Stimulated activated CD4-positive, alpha-beta T cell treated with anti-CD3 and anti-CD28 coated beads, Interleukin-15, amount 100 ng/mL, for 24 hours (primary cell): Measurements from ENCODE around the gene KRT15.

Experiments used
- DNase-seq: peaks from one replicate; pipeline ENCODE4 v3.0.0-alpha.2; 2020

Gene KRT15

DNA sequence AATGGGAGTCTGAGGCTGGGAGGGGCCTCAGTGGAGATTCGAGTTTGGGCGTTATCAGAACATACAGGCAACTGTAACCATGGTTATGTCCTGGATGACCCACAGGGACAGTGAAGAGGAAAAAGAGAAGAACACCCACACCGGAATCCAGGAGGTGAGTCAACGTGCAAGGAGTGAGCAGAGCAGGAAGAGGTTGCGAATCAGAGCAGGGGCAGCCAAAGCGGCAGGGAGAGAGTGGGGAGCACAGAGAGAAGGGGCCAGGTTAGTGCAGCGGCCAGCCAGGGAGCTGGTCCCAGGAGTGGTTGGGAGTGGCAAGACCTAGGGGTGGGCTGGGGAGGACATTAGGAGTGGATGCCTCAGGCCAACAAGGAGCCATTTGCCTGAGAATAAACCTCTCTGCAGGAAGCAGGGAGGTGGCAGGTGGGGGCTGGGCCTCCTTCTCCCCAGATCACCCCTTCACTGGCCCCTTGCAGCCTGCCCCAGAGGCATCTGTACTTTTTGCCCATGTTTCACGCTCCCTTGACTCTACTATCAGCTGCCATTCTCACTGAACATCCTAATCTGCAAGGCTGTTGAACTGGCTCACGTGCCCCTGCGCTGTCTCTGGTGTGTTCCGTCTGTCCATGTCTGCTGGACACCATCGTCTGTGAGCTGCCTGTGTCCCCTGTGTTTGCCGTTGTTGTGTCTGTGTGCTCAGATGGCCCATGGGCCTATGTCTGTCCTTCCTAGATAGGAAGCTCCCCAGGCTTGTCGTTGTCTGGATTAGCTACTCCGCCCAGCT is 18.4 kb downstream of the KRT15 start:
- no peak for DNase-seq

DNA sequence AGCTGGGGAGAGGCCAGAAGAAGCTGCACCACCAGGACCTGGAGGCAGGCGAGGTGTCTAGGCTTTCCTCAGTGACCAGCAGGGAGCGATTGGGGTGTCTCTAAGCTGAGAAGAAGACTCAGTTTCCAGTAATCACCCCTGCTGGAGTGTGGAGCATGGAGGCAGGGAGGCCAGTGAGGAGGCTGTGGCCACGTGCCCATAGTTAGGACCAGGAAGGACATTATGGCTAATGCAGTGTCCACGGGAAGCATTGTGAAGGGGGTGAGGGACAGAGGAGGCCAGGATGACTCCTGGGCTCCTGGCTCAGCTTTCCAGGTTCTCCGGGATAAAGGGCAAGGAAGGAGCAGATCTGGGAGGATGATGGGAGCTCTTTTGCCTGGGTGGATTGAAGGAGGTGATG is 19.0 kb downstream of the KRT15 start:
- no peak for DNase-seq

DNA sequence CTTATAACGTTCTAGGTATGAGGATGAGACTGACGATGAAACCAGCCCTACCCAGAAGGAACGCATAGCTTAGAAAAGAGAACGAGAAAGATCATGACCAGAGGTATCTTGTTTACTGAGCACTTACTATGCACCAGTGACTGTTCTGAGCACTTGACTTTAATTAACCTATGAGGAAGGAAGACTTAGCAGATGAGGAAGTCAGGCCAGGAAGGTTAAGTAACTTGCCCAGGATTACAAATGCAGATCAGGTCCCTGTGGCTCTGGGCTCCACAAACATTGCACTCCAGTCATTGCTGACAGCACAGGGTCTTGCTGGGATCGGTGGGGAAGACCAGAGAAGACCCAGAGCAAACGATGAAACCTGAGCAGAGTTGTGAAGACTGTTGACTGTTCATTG is 20.4 kb downstream of the KRT15 start:
- DNase-seq = no peak

DNA sequence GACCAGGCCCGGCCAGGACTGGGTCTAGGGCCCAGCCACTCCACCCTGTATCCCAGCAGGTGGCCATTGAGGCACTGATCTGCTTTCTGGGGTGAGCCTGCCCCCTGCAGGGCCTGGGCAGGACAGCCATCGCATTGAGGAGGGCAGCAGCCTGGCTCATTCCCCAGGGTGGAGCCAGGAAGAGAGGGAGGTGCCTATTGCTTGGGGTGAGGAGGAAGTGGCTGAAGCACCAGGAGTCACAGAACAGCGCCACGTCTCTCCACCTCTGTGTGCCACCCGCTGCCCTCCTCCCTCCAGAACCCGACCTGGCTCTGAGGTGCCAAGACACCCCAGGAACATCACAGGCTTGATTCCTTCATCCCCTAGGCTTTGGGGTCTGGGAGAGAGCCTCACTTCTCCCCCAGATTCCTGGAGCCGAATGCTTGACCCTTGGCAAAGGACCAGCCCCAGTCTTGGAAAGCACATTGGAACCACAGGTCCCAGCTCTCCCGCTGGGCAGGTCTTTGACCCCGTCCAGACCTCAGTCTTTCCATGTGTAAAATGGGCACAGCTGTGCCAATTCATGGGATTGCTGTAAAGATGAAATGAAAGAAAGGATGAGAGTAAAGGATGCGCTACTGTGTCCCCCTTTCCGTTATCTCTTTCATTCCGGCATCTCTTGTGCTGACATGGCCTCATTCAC is 21.7 kb downstream of the KRT15 start:
- DNase-seq = peak; percentile 83

DNA sequence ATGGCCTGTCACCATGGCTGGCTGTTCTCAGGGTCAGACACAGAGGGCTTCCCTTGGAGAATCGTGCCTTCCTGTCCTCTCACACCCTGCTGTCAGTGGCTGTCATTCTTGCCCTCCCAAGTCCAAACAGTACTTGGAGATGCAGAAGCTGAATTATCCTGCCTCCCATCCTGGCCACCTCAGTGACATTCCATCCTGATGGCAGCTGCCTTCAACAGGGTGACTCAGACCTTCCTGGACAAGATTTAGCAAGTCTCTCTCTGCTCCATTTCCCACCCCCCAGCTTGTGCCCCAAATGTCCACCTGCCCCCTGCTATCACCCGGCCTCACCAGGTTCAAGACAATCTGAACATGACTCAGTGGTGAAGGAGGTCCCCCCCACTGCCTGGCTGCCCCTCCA is 24.2 kb downstream of the KRT15 start:
- DNase-seq = no peak

DNA sequence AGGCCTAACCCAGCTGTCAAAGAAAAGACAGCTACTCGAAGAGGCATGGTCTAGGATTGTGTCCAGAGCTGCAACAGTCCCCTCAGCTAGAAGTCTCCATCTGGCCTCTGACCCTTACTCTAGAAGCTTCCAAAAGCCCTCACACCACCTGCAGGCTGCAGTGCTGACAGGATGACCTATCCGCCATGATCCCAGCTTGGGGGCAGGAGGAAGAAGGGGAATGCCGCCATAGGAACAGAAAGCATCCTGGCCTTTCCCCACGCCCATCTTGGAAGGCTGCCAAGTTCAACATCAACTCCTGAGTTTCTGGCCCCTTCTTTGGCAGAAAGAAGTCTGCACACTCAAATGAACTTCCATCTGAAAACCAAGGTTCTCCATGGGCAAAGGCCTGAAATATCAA is 25.9 kb downstream of the KRT15 start:
- no peak for DNase-seq

DNA sequence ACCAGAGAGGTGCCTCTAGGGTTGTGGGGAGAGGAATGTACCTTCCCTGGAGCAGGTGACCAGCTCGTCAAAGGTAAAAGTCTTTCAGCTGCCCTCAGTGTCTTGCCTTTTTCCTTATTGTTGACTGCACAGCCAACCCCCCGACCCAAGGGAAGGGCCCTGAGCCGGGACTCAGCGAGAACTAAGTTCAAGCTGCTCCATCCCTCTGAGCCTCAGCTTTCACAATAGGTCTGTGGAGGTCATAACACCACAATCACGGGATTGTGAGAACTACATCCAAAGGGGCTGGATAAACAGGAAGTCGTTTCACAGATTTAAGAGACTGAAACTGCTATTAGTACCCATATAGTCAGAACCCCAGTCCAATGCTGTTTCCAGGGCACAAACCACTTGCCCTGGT is 26.3 kb downstream of the KRT15 start:
- DNase-seq = no peak

DNA sequence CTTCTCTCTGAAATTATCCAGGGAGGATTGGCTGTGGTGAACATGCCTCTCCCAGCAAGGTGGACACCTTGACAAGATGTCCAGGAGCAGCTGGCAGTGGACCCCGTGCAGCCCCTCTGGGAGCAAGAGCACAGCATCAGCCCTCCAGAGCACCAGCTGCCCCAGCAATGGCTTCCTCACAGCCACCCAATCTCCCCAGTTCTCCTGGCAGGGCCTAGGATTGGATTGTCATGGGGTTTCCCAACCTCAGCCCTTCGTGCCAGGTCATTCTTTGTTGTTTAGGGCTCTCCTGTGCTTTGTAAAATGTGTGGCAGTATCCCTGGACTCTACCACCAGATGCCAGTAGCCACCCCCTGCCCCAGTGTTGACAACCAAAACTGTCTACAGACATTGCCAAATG is 27.2 kb downstream of the KRT15 start:
- no peak for DNase-seq

DNA sequence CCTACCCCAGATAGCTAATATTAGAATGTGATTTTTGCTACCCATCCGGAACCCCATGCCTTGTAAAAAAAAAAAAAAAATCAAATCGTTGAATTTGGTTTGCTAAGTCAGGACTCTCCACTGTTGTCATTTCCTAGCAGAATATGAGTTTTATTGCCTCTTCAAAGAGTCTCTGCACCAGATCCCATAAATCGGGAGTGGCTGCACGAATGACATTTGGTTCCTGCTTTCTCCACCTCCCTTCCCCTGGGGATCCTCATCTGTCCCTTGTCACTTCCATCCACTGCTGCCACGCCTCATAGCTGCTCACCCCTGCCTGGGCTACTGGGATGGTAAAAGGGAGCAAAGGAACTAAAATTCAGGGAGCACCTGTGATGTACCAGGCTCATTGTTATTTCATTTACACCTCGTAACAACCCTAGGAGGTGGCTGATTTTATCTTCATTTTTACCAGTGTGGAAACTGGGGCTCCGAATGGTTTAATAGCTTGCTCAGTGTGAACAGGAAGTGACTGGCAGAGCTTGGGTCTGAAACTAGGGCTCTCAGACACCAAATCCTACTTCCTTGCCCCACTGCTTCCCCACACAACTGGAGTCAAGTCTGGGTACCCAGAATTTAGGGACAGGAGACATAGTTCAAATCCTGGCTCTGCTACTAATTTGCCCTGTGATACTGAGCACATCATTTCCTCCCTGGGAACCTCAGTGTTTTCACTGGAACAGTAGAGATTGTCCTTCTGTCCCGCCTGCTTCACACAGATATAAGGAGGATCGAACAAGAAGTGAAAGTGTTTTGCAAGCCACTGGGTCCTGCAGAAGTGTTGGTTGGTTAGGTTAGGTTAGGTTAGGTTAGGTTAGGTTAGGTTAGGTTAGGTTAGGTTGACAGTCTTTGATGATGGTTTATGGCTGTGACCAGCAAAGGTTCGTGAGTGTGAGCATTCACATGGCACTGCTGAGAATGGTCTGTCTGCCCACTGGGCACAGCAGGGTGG is 28.4 kb downstream of the KRT15 start:
- DNase-seq = no peak

DNA sequence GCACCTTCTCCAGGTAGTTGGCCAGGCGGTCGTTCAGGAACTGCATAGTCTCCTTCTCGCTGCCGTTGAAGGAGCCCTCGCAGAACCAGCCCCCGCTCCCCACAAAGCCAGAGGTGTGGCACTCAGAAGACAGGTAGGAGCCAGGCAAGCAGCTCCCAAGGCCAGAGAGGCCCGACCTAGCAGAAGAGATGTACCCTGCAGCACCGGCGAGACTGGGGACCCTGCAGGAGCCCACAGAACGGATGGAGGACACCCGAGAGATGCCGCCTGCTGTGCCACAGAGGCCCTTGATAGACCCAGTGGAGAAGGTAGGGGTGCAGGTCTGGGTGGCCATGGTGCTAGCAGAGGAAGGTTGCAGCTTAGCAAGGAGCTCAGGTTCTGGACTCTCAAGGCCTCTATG is 29.2 kb downstream of the KRT15 start, which contains the start of gene KRT36:
KRT36 (minus strand) TSS at position 380 of the 400 bp plus-strand sequence; CDS start at position 334, 46 bp downstream.
- DNase-seq = no peak

DNA sequence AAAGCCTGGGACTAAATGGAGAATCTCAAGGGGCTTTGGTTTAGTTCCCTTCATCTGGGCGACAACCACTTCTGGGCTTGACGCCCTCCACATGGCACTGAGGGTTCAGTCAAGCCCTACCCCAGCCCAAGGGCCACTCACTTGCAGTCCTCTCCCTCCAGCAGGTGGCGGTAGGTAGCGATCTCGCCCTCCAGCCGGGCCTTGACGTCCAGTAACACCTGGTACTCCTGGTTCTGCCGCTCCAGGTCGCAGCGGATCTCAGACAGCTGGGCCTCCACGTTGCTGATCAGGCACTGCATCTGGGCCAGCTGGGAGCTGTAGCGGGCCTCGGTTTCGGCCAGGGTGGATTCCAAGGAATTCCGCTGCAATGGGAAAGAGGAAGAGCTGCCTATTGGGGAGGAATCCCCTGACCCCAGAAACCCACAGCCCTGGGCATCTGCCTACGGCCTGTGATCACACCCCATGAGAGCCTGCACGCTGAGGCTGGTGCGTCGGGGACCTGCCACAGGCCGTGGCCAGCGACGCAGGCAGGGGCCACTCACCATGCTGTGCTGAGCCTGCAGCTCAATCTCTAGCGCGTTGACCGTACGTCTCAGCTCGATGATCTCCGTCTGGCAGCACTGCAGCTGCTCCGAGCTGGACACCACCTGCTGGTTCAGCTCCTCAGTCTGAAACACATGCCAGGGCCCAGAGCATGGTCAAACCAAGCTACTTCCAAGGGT is 31.7 kb downstream of the KRT15 start:
- DNase-seq = peak; percentile 70

DNA sequence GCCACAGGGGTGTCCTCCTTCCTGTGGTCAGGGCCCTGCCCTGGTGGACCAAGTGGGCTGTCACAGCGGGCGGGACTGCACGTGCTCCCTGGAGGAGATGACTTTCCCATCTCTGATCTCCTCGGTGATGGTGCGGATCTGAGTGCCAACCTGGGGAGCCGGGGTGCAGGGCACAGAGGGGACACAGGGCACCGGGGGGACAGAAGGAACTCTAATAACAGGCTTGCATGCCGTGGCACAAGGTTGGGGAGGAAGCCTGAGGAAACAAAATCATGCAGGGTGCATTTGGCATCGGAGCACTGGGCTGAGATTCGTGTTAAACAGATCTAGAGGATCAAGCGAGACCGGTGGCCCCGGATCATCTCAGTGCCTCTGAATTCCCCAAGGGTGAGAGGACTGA is 32.4 kb downstream of the KRT15 start:
- no peak for DNase-seq

DNA sequence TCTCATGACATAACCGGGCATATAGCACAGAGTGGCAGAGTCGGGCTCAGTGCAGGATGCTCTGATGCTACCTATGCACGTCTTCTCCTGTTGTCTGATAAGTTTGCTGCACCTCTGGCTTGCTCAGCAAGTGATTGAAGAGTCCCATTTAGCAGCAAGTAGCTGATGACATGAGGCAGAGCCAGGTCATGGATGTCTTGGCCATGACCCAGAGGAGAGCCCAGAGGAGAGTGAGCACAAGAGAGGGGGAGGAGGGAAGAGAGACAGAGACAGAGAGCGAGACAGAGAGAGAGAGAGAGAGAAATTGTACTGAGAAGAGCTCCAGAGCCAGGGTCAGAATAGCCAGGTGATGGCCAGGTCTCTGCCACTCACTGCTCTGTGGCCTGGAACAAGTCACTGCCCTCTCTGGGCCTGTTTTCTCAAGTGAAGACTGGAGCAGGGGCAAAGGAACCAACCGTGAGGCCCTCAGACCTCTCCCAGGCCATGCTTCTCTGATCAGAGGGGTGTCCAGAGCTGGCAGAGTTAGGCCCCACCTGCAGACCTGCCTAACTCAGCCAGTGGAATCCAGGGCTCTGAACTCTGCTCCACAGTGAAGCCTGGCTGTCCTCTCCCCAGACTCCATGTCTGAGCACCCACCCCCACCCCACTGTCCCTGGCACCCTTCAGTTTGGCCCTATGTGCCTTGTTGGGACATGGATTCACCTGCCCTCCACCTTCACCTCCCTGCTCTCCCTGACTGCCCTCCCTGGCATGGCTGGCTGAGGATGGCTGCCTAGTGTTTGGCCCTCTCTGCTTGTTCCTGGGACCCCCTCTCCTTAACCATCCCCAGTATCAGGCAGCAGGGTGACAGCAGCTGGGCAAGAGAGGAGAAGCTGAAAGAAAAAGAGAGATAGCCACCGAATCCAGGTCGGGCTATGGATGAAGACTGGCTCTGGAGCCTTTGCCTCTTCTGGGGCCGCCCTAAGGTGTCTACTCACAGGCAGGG is 33.5 kb downstream of the KRT15 start:
- no peak for DNase-seq

DNA sequence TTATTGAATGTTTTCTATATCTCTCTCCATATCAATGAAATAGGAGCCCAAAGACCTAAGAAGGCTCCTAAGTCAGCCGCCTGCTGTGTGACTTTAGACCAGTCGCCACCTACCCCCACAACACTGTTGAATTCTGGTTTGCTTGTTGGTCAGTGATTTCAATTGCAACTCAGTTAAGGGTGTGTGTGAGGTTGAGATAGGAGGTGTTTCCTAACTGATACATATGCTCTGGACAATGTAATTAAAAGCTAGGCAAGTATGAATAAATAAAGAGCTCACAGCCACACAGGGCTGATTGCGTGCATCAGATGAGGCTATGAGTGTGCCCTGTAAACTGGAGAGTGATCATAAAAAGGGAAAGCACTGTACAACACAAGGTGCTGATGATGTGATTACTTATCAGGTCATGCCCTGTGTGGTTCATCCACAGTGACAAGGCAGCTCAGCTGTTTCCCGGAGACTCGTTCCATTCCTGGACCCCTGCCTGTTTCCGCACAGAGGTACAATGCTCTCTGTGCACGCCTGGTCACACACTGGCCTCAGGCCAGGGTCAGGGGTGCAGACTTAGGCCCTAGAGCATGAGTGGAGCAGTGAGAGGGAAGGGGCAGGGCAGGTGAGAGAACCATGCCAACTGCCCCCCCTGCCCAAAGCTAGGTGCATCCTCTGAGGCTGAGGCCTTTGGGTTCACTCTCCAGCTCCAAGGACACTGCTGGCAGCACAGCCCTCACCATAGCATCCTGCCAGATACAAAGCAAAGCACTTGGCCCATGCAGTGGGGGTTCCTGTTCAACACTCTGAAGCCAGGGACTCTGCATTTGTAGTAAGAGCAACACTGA is 34.5 kb downstream of the KRT15 start:
- no peak for DNase-seq

DNA sequence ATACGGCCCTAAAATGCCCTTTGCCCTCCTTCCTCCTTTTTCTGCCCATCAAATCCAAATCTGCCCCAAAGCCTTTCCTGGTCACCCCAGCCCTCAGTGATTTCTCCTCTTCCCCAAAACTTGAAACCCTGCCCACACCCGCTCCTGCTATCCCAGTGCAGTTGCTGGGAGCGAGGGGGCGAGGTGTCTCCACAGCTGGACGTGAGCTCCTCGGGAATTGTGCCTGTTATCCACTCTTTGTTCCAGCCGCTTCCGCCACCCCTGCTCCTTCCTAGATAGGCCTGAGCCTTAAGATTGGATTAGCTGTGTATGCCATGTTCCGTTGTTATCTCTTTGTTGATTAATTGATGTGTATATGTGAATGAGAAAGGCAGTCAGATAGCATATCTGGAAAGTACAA is 35.2 kb downstream of the KRT15 start:
- DNase-seq = no peak

DNA sequence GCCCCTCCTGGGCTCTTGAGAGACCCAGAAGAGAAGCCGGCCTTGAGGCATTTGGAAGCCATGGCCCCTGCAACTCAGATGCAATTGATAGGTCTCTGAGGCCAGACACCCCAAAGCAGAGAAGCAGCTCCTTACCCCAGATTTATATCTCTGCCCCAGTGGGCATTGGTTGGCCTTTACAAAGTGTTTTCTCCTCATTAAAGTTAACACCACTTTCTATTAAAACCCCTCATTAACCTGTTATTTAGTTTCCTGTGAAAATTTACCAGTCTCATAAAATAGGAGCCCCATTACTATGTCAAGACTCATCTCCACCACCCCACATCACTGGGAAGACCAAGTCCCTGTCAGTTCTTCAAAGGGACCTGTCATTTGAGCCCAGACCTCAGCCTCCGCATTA is 37.7 kb downstream of the KRT15 start, which contains the start of gene KRT35:
KRT35 (minus strand) TSS at position 116 of the 400 bp plus-strand sequence; CDS start at position 62, 54 bp downstream.
- no peak for DNase-seq

DNA sequence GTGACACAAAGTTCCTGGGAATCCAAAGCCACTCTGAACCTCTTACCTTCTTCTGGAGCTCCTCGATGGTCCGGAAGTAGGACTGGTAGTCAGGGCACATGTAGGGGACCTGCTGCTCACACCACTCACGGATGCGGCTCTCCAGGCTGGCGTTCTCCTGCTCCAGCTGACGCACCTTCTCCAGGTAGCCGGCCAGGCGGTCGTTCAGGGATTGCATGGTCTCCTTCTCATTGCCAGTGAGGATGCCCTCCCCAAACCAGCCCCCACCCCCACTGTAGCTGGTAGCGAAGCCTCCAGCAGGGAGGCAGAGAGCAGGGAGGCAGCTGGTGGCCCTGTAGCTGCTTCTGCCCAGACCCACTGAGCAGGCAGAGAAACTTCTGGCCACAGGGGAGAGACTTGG is 38.1 kb downstream of the KRT15 start:
- DNase-seq = no peak

DNA sequence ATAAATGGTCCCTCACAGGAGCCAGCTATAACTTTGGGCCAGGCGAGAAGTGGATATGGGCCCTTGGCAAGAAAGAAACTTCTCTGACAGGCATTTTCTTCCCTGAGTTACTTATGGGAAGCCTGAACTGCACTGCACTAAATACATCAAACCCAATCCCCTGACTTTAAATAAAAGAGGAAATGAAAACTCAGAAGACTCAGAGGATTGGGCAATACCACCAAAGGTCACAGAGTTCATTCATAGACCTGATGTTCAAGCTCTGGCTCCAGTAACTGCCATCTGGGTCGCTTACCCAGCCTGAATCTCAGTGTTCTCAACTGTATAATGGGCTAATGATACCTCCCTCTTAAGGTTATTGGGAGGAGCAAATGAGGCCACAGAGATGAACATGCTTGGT is 38.6 kb downstream of the KRT15 start:
- no peak for DNase-seq

DNA sequence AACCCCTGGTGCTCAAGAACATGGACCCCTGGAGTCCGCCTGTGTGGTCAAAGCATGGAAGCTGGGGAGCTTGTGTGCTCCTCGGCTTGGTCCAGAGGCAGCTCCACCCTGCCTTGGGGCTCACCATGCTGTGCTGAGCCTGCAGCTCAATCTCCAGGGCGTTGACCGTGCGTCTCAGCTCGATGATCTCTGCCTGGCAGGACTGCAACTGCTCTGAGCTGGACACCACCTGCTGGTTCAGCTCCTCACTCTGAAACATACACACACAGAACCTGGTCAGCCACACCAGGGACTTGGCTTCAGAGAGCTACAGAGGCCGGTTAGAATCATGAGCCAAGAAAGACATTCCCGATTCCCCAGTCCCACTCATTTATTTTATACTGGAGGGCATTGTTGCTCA is 40.5 kb downstream of the KRT15 start:
- no peak for DNase-seq
